OCI-LY3 (cell line): Measurements from ENCODE around the gene ZNF148.

Experiments used
- EZH2phosphoT487 ChIP-seq: fragments of 200-600 bp; shearing (Covaris generic); IDR thresholded peaks from 2 replicates; pipeline ENCODE4 v1.6.1; 2018; ENCODE audit warnings: antibody characterized with exemption, mixed run types, low read depth
- TF ChIP-seq, protein P1 (sequence below): fragments of 200-600, 300-600 bp; sonication (generic); IDR thresholded peaks from 2 replicates; pipeline ENCODE4 v1.5.1; 2014; ENCODE audit warnings: antibody characterized with exemption, low read length, low read depth

DNA sequence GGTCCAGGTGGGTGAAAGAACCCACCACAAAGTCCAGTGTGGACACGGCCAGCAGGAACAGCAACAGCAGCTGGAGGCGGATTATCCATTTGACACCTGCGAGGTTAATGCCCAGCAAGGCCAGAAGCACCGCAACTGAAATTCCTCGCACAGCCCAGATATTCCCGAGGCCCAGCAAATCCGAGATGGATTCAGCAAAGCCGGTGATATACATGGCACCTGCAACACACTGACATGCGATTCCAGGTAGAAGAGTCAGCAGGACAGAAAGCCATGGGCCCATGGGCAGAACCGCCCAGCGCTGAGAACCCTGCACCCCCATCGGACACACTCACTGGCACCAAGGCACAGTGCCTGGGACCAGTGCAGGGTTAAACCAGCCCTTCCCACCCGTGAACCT lies 197.4 kb downstream of the ZNF148 start:
- TF ChIP-seq, protein P1, sequence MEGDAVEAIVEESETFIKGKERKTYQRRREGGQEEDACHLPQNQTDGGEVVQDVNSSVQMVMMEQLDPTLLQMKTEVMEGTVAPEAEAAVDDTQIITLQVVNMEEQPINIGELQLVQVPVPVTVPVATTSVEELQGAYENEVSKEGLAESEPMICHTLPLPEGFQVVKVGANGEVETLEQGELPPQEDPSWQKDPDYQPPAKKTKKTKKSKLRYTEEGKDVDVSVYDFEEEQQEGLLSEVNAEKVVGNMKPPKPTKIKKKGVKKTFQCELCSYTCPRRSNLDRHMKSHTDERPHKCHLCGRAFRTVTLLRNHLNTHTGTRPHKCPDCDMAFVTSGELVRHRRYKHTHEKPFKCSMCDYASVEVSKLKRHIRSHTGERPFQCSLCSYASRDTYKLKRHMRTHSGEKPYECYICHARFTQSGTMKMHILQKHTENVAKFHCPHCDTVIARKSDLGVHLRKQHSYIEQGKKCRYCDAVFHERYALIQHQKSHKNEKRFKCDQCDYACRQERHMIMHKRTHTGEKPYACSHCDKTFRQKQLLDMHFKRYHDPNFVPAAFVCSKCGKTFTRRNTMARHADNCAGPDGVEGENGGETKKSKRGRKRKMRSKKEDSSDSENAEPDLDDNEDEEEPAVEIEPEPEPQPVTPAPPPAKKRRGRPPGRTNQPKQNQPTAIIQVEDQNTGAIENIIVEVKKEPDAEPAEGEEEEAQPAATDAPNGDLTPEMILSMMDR, result no peak
- TF ChIP-seq EZH2phosphoT487, result no peak
